GM20000 (cell line): Measurements from ENCODE around the gene DHX34.

Experiments used
- DNase-seq: peaks from one replicate; pipeline ENCODE4 v3.0.0; 2012; ENCODE audit warnings: low spot score
- CTCF ChIP-seq: IDR thresholded peaks from 2 replicates; pipeline ENCODE4 v1.5.1; 2012; ENCODE audit warnings: mild to moderate bottlenecking, control low read depth; ENCODE audit errors: extremely low read depth, missing control alignments

Gene DHX34

DNA sequence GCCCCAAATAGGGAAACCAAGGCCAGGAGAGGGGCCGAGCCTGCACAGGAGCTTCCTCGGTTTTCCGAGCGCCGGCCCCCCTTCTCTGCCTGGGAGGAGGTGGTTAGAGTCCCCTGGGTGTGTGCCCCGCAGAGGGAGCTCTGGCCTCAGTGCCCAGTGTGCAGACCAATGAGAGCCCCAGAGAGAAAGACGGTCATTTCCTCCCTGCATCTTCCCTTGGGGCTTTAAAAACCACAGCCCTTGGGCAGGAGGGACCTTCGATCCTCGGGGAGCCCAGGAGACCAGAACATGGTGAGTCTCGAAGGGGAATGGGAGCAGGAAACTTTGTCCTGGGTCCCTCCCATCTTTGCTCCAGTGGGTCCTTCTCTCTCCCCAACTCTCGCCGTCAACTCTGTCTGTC, 39.5 kb upstream of the DHX34 start, which contains the start of gene C5AR1:
C5AR1 (plus strand) TSS at position 254 of the 400 bp plus-strand sequence; CDS start at position 289, 35 bp downstream.
- TF ChIP-seq CTCF: no peak

GRCh38 chr19:47310323-47310722, 38.8 kb upstream of the DHX34 start:
- TF ChIP-seq CTCF: no peak
- no peak for DNase-seq

More for the DNA sequence above, 39.5 kb upstream of the DHX34 start, which contains the start of gene C5AR1:
- no peak for DNase-seq

DNA sequence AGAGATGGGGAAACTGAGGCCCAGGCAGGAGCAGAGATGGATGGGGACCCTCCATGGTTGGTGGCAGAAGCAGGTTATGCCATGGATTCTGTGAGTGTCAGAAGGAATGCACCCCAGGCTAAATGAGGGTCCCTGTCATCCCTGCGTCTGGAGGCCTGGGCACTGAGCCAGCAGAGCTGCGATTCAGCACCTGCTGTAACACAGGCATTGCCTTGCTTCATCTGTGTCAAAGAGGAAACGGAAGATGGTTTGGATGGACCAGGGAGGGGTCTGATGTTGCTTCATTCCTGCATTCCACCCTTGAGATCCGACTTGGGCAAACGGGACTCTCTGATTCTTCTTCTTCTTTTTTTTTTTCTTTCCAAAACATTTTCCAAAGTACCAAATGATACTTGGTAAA, 38.3 kb upstream of the DHX34 start:
- TF ChIP-seq CTCF: no peak
- no peak for DNase-seq

DNA sequence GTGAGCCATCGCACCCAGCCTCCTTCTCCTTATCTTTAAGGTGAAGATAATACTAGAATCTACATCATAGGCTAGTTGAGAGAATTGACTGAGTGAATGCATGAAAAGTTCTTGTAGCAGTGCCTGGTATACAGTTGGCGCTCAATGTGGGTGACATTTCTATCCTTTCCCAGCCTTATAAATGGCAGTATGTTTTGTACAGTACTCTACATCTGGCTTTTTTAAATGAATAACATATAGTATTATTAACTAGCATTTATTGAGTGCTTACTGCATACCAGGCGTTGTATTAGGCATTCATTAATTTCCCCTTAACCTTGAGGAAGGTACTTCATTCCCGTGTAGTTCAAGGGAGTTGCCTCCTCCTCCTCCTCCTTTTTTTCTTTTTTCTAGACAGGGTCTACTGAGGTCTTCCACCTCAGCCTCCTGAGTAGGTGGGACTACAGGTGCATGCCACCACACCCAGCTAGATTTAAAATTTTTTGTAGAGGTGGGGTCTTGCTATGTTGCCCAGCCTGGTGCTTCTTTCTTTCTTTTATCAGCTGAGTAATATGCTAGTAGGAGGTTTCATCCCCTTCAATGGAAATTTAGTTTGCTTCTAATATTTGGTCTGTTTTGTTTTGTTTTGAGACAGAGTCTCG, 36.6 kb upstream of the DHX34 start:
- no peak for DNase-seq
- TF ChIP-seq CTCF: no peak

DNA sequence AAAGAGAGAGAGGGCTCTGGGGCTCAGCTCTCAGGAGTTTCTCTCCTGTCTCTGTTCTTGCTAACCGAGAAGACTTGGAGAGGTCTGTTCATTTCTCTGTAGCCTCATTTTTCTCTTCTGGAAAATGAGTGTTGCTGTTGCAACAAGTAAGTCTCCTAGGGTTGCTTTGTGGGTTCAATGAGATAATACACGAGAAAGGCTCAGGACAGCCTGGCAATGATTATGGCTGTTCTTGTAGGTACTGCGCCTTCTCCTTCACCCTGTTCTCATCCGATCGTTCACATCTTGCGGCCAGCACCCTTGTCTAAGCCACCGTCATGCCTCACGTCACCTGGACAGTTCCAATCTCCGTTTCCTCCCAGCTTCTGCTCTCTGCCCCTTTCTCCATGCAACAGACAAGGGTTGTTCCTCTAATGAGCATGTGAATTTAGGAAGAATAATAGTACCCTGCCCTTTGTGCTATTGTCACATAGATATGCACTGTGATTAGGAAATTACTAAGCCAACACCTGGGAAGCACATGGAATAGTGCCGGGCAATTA, 35.3 kb upstream of the DHX34 start:
- no peak for DNase-seq

DNA sequence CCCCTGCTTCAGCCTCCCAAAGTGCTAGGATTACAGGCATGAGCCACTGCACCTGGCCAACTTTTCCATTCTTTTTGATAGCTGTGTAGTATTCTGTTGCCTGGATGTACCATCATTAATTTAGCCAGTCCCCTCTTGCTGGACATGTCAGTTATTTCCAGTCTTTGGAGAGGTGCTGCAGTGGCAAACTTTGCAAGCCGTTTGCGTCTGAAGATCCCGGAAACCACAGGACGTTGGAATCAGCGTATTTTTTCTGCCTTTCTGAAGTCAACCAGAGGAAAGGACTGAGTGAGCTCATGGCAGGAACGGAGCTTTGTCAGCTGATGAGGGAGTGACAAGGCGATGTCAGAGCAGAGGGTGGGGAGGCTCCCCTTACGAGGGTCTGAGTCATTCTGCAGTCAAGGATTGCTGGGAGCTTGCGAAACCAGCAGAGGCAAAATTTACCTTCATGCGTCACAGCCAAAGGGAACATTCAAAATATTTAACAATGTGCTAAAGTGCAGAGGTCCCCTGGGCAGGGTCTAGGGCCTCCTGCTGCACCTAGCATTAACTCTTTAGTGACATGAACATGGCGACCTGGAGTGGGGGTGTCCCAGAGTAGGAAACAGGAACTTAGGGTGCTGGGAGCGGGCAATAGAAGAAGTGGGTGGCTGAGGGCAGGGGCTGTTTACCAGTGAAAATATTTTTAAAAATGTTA, 33.8 kb upstream of the DHX34 start:
- no peak for TF ChIP-seq CTCF
- no peak for DNase-seq

More for the DNA sequence above, 35.3 kb upstream of the DHX34 start:
- no peak for TF ChIP-seq CTCF

- DNase-seq: no peak
- no peak for TF ChIP-seq CTCF
Observed at GRCh38 chr19:47316513-47316912, 32.6 kb upstream of the DHX34 start.
